Kidney epithelial cell (primary cell): ENCODE data around the gene PRMT5. TPM values are rescaled to one million over a fixed set of nuclear protein-coding genes. Genes with fewer than 3 reads are reported as not detected.
A peak's percentile ranks its signal among the peaks of the same experiment; 100 is the strongest.
"Not testable (repeated sequence)": the region's sequence is repeated elsewhere in the genome, so short reads cannot be mapped to it uniquely, and the experiment has no call there.

Experiments used
- DNase-seq: peaks from one replicate; pipeline ENCODE4 v3.0.0-alpha.2; 2010; ENCODE audit warnings: low read depth
- H3K27me3 ChIP-seq: 2 replicates; pipeline ENCODE4 v1.6.0; 2011; ENCODE audit warnings: low read length; ENCODE audit not compliant: control insufficient read depth, insufficient read depth
- H3K36me3 ChIP-seq: 2 replicates; pipeline ENCODE4 v1.5.1; 2011; ENCODE audit warnings: low read length; ENCODE audit not compliant: control insufficient read depth, insufficient read depth
- H3K4me3 ChIP-seq: 2 replicates; pipeline ENCODE4 v1.5.1; 2011; ENCODE audit warnings: low read depth, mild to moderate bottlenecking, control low read depth, low read length
- total RNA-seq: library from RNA; depleted of rRNA; stranded (reverse); fragments of >200 nt; gene quantifications from 2 replicates; pipeline ENCODE4 v1.2.3, GENCODE V29; 2015
- TF ChIP-seq, protein P1 (sequence below): IDR thresholded peaks from 2 replicates; pipeline ENCODE4 v1.5.1; 2011; ENCODE audit warnings: mild to moderate bottlenecking, moderate library complexity, low read length, control low read depth, inconsistent platforms; ENCODE audit not compliant: insufficient read depth, poor library complexity, severe bottlenecking

Gene PRMT5
- total RNA-seq, 1 donor from 2014 or later = 94.0 TPM

DNA sequence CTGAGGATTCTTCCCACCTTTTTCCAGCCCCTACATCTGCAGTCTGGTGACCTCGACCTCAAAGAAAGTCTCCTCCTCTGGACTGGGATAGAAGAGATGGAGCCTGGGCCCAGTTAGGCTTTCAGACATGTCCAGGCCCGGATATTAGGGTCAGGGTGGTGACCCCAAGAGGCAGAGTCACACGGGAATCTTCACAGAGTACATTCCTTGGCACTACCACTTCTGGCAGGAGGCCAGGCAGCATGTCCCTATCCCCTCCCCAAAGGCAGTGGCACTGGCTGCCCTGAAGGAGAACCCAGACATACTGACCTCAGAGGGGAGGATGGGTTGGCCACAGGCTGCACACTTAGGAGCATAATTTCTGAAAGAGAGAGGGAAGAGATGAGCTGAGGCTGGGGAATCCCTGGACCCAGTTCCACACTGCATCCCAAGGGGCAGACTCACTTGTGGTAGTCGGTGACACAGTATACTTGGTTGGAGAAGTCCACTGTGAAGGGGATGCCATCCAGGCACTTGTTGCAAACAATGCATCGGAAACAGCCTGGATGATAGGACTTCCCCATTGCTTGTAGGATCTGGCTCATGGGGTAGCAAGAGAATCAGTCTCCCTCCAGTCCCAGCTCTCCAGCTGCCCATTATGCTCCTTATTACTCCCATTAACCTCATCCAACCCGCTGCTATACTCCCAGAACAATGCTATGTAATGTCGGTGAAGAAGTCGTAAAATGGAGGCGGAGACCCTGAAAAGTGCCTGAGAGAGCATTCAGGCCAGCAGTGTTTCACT is 45.5 kb upstream of the PRMT5 start:
- Histone ChIP-seq H3K27me3 (no peaks in the 10 kb centered on the region), H3K4me3 (no peak overlapping the region), H3K36me3 (peaks cover 3% of the 10 kb centered on the region)
- TF ChIP-seq, protein P1, sequence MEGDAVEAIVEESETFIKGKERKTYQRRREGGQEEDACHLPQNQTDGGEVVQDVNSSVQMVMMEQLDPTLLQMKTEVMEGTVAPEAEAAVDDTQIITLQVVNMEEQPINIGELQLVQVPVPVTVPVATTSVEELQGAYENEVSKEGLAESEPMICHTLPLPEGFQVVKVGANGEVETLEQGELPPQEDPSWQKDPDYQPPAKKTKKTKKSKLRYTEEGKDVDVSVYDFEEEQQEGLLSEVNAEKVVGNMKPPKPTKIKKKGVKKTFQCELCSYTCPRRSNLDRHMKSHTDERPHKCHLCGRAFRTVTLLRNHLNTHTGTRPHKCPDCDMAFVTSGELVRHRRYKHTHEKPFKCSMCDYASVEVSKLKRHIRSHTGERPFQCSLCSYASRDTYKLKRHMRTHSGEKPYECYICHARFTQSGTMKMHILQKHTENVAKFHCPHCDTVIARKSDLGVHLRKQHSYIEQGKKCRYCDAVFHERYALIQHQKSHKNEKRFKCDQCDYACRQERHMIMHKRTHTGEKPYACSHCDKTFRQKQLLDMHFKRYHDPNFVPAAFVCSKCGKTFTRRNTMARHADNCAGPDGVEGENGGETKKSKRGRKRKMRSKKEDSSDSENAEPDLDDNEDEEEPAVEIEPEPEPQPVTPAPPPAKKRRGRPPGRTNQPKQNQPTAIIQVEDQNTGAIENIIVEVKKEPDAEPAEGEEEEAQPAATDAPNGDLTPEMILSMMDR = no peak
- DNase-seq = no peak

DNA sequence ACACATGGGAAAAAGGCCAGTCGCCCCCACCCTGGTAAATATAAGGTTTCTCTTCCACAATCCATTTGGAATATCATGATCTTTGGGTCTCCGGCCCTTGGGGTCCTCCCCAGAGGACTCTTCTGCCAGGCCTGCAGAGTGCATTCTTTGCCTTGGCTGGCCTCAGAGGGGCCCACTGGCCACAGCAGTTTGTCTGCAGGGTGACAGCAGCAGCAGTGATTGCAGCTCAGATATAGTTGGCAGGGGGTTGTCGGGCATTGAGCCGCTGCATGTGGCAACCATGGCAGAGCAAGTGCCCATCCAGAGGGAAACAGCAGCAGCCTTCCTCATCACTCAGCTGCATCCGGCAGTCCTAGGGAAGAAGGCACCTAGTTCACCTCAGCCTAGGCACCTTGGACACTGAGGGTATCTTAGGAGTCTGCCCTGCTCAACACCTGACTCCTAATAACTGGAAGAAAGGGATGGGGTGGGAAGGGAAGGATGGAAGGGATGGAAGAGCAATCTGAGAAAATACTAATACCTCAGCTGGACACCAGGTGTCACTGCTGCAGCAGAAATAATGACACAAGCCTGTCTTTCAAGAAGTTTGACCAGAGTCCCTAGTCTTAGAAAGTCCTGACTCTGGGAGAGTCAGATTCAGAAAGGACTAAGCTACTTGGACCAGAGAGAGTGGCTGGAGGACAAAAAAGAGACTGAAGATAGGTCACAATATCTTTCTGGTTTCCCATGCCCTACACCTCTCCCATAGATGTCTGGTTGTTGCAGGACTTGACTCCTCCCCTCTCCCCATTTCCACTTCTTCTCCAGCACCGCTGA is 44.2 kb upstream of the PRMT5 start:
- no peak for DNase-seq

DNA sequence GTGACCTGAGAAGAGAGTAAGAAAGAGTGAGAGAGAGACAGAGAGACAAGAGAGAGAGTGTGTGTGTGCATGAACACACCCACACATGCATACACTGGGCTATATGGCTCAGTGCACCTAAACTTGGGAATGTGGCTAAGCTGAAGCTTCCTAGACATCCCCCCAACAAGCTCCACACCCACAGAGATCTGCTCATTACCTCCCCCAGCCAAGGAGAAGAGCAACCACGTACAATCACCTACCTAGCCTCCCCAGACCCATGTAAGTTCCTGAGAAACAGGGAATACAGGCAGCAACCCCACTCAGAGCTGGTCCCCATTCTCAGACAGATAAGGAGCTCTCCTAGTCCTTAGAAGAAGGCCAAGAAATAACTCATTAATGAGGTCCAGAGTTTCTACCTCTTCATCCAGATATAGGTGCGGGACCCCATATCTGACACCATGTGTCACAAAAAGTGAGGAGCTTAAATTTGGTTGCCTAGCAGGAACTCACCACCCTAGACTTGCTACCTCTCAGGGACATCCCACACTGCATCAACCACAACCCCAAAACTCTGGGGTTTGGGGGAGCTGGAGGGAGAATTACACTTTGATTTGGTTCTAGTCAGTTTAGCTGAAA is 43.2 kb upstream of the PRMT5 start:
- no peak for DNase-seq

More for the DNA sequence above, 44.2 kb upstream of the PRMT5 start:
- H3K27me3 ChIP-seq = no peaks in the 10 kb centered on the region
- TF ChIP-seq, protein P1 = peak; percentile 67
- H3K4me3 ChIP-seq = no peak overlapping the region
- peaks cover 3% of the 10 kb centered on the region for H3K36me3 ChIP-seq

DNA sequence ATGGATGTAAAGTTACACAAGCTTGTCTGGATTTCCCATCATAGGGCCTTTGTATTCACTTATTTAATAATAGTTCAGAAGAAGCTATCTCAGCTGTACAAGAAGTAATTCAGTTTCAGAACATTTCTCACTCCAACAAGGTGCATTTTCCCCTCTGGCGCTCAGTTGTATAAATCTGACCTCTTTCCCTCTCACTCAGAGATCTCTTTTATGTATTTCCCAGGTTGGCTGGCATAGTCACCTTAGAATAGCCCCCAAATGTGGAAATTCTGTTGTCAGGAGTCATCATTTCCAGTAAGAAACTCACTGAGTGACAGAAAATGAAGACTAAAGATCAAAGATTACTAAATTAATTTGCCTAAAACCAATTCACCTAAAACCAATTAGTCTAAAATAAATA is 42.0 kb upstream of the PRMT5 start:
- no peaks in the 10 kb centered on the region for H3K27me3 ChIP-seq
- no peak overlapping the region for H3K4me3 ChIP-seq
- H3K36me3 ChIP-seq = peaks cover 3% of the 10 kb centered on the region
- TF ChIP-seq, protein P1 = no peak
- no peak for DNase-seq

More for the DNA sequence above, 43.2 kb upstream of the PRMT5 start:
- H3K27me3 ChIP-seq = no peaks in the 10 kb centered on the region
- TF ChIP-seq, protein P1 = no peak
- no peak overlapping the region for H3K4me3 ChIP-seq
- H3K36me3 ChIP-seq = peaks cover 3% of the 10 kb centered on the region

DNA sequence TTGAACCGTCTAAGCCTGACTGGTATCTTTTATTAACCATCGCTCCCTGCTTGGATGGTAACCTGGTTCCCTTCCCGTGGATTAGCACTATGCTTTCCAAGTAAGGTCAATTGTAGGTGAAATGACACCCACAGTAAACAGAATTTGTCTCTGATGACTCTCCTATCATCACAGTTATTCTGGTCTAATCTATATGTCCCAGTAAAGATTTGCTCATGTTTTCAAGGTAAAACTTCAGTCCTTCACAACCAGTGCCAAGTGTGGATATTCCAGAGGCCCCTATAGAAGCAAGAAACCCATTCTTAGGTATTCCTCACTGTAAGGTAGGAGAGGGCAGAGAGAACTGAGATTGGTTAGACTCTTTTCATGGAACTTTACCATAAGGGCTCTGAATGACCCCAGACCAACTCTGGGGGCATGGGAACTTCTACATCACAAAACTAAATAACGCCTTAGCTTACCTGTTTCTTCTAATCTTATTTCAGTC is 37.6 kb upstream of the PRMT5 start:
- DNase-seq = no peak
- no peak overlapping the region for H3K4me3 ChIP-seq
- no peaks in the 10 kb centered on the region for H3K36me3 ChIP-seq
- TF ChIP-seq, protein P1 = no peak
- no peaks in the 10 kb centered on the region for H3K27me3 ChIP-seq

DNA sequence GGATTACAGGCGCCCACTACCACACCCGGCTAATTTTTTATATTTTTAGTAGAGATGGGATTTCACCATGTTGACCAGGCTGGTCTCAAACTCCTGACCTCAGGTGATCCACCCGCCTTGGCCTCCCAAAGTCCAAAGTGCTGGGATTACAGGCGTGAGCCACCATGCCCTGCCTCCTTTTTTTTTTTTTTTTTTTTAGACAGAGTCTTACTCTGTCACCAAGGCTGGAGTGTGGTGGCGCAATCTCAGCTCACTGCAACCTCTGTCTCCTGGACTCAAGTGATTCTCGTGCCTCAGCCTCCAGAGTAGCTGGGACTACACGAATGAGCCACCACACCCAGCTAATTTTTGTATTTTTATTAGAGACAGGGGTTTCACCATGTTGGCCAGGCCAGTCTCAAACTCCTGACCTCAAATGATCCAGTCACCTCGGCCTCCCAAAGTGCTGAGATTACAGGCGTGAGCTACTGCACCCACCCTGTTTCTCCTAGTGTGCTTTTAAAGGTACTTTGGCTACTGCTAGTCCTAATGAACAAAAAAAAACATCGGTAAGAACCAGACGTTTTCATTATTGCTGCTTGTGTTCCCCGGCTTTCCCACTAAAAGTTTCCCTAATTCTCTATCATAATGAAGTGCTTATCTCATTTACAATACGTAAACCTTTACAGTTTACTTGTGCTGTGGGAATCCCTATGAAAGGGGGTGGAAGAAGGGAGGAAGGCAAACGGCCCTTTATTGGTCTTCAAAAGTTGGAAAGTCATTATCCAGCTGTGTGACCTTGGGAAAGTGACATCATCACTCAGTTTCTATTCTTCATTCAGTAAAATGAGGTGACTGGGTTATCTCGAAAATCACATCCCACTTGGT is 37.0 kb upstream of the PRMT5 start:
- DNase-seq, H3K27me3 ChIP-seq, H3K4me3 ChIP-seq, H3K36me3 ChIP-seq: not testable (repeated sequence)
